NCI-H1105 (cell line): ENCODE measurements around the gene UBC.
A peak's percentile ranks its signal among the peaks of the same experiment; 100 is the strongest.

Experiments
- DNase-seq: peaks from one replicate; lab custom pipeline; 2025; lab: John Stamatoyannopoulos, UW

The UBC gene

DNA sequence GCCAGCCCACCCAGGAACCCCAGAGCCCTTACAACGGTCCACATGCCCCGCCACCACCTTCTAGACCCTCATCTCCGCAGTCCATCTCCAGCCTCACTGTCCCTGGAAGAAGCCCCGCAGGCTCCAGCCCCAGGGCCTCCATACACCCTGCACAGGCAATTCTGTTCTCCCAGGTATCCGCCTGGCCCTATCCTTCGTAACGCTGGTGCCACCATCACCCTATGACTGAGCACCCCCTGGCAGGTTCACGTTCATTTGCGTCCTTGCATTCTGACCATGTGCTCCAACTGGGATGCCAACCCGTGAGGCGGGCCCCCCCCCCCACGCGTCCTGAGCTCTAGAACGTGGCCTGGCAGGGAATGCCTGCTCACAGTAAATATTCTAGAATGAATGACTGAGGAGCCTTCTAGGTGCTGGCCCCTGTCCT lies 50.1 kb downstream of the UBC start:
- DNase-seq = no peak

DNA sequence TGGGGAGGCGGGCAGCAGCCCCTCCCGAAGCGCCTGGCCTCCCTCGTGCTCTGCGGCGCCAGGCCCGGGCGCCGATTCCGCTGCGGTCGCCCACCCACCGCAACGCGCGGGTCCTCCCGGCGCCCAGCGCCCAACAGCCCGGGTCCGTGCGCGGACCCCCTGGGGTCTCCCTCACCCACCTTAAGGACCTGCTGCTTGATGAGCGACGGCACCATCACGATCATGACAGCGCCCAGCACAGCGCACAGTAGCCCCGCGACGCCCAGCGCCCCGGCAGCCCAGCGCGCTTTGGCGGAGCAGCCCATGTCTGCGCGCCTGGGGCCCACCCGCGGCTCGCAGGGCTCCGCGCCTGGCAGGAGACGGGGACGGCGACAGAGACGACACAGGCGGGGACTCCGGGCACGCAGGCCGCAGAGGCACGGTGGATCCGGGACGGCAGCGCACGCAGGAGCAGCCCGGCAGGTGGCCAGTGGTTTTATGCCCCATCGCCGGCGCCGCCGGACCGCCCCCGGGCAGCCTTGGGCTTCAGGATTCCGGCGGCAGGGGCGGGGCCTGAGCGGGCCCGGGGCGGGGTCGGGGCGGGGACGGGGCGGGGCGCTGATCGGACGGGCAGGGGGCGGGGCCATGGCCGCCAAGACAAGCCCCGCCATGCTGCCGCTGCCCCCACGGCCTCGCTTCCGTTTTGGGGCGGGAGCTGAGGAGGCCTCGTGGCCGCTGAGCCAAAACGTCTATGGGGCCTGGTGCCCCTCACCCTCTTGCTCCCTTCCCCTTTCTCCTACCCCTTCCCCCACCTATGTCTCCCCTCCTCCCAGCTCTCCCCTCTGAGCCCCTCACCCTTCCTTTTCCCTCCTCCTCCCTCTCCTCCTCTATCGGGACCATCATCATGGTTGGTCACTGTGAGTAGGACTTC lies 50.8 kb downstream of the UBC start, which contains the start of gene SCARB1:
SCARB1 (minus strand) TSS at position 449 of the 910 bp plus-strand sequence; CDS start at position 305, 144 bp downstream.
- DNase-seq = peak; percentile 70

GRCh38 chr12:124862768-124863415 lies 51.6 kb downstream of the UBC start:
- DNase-seq = no peak

DNA sequence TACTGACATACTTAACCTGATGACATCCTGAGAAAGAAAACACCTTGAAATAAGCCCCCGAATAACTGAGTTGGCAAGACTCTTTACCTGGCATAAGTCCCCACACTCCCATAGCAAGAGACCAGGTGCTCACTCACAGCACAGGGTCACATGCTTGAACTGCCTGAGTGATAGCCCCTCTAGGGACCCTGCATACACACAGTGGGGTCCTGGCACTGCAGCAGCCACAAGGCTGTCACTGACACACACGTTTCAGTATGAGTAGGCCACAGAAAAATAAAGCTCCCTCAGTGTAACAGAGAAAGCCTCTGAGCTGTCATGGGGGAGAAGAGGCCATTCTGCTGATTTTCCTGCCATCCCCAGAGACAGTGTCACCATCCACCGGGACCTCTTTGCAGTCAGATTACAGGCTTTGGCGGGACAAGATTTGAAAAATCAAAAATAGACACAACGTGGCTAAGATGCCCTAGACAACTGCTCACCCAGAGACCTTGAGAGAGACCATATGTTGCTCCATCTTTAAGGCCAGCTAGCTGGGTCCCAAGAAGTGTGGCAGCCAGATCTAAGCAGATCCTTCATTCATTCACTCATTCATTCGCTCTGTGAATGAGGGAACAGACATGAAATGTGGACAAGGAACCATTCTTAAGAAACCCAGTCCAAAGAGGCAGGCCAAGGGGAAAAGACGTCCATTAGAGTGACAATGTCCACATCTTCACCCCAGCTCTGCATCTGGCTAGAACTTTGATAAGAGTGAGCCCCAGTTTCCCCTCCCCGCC lies 52.4 kb downstream of the UBC start:
- DNase-seq = no peak
